HAP-1 (cell line): ENCODE data around the gene TBC1D22A.
"Not testable (repeated sequence)": the region's sequence is repeated elsewhere in the genome, so short reads cannot be mapped to it uniquely, and the experiment has no call there.

ENCODE experiments used
- DNase-seq, 2 experiments: peaks; one replicate each; pipeline ENCODE4 v3.0.0-alpha.2; 2016 to 2020; ENCODE audit warnings: low spot score in 2 of 2
- H3K27me3 ChIP-seq: fragments of 250-450 bp; sonication (Bioruptor Pico); 2 replicates; pipeline ENCODE4 v1.5.1; 2020; ENCODE audit warnings: low read depth, mild to moderate bottlenecking, moderate library complexity
- H3K36me3 ChIP-seq: fragments of 250-450 bp; sonication (Bioruptor Pico); replicated peaks from 2 replicates; pipeline ENCODE4 v1.5.1; 2020; ENCODE audit warnings: mild to moderate bottlenecking
- H3K4me1 ChIP-seq: fragments of 250-450 bp; sonication (Bioruptor Pico); 2 replicates; pipeline ENCODE4 v1.5.1; 2020; ENCODE audit warnings: mild to moderate bottlenecking
- H3K4me3 ChIP-seq: fragments of 250-450 bp; sonication (Bioruptor Pico); 2 replicates; pipeline ENCODE4 v1.5.1; 2020; ENCODE audit warnings: mild to moderate bottlenecking, moderate library complexity
- H3K9me3 ChIP-seq: fragments of 250-450 bp; sonication (Bioruptor Pico); 2 replicates; pipeline ENCODE4 v1.5.1; 2020; ENCODE audit warnings: mild to moderate bottlenecking, moderate library complexity
- in situ Hi-C: fragments of 300-500 bp; cut with MboI; formaldehyde crosslinking; loops from 3 replicates; pipeline ENCODE4 v1.14.3; 2020; ENCODE audit warnings: low sequenced_read_pairs, inconsistent platforms, mixed read lengths

Gene TBC1D22A

DNA sequence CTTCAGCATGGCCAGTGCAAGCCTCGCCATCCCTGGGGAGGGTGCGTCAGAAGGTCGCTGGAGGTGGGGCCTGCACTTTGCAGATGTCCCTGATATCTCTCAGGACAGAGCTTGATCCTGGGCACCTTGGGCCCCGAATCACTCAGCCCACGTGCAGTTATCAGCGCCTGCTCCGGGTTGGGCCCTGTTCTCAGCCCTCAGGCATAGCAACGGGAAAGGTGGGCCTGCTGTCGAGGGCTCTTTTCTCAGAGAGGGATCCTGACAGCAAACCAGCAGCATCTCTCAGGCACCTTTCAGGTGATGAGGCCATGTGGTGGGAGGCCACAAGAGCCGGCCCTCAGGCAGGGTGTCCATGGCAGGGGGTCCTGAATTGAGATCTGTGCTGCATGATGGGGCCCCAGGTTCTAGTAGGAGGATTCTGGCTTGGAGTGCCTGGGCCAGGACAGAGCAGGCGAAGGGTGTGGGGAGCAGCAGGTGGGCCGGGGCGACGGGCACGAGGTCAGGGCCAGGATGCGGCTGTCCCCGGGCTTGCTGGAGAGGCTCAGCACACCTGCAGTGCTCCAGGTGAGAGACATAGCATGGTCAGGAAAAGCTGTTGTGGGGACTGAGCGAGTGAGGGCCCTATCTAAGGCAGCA lies 280.5 kb downstream of the TBC1D22A start:
- Histone ChIP-seq H3K4me1 (no peaks in the 10 kb centered on the region), H3K27me3 (no peaks in the 10 kb centered on the region), H3K4me3 (no peak overlapping the region), H3K9me3 (no peaks in the 10 kb centered on the region), H3K36me3 (no peaks in the 10 kb centered on the region)
- DNase-seq = no peak
- in situ Hi-C loops = no loop called here

DNA sequence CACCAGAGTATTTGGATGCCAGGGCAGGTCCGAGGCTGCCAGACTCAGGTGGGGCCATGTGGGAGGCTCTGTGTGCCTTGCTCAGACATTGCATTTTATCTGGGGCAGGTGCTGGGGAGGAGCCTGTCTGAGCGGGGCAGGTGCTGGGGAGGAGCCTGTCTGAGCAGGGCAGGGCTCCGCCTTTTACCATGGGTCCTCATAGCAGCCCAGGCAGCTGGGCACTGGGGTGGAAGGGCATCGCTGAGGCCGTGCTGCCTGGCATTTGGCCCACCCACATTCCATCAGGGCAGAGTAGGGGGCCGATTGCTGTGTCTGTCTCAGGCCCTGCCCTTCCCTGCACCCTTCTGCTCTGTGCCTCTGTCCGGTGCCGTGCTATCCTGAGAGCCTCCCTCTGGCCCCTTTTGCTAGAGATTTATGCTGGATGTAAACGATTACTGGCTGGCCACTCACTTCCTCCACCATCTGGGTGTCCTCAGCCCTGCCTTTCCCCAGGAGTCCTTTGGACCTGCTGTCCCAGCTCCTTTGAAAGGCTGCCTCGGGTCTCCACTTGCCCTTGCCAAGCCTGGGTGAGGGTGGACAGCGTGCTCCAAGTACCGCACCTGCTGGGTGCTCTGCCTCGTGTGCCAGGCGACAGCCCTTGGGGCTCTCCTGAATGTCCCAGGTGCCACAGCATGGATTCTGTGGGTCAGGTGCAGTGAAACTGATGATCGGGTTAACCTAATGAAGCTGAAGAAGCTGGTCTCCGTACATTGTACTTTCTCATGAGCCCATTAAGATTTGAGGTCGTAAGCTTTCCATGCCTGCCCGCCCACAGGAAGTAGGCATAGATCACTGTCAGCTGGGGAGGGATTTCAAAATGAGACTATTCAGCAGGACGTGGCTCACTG lies 281.6 kb downstream of the TBC1D22A start:
- DNase-seq = no peak
- Histone ChIP-seq H3K9me3 (no peaks in the 10 kb centered on the region), H3K4me3 (no peak overlapping the region), H3K4me1 (no peaks in the 10 kb centered on the region), H3K36me3 (no peaks in the 10 kb centered on the region), H3K27me3 (no peaks in the 10 kb centered on the region)
- in situ Hi-C loops = no loop called here

DNA sequence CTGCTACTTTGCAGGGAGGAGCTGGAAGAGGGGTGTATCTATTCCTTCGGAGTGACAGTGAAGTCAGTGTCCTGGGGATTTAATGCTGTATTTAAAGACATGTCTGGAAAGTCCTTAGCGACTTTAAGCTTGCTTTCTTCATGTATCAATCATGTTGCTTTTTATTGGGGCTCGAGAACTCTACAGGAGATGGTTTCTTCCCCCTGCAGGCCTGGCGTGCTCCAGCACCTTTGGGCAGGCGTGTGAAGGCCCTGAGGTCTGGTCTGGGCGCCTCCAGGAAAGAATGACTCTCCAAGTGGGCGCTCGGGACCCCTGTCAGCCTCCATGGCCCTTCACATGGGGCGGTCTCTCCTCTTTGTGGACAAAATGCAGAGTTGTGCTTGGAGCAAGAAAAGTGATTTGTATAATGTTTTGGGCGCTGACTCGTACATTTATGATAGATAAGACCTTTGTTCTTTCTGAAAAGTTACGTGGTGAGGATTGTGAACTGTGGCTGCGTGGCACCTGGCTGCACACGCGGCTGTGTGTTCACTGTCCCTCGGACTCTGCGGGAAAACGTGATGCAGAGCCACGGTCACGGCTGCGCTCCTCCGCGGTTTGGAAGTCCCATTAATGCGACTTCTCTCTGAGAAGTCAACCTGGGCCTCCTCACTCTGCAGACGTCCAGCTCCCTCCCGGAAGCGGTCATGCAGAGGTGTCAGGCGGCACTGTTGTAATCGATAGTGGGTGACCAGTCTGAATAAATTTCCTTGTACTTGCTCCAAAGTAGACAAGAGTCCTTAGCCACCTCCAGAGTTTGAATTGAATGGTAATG lies 282.5 kb downstream of the TBC1D22A start:
- no peaks in the 10 kb centered on the region for H3K9me3 ChIP-seq
- no peak for DNase-seq

DNA sequence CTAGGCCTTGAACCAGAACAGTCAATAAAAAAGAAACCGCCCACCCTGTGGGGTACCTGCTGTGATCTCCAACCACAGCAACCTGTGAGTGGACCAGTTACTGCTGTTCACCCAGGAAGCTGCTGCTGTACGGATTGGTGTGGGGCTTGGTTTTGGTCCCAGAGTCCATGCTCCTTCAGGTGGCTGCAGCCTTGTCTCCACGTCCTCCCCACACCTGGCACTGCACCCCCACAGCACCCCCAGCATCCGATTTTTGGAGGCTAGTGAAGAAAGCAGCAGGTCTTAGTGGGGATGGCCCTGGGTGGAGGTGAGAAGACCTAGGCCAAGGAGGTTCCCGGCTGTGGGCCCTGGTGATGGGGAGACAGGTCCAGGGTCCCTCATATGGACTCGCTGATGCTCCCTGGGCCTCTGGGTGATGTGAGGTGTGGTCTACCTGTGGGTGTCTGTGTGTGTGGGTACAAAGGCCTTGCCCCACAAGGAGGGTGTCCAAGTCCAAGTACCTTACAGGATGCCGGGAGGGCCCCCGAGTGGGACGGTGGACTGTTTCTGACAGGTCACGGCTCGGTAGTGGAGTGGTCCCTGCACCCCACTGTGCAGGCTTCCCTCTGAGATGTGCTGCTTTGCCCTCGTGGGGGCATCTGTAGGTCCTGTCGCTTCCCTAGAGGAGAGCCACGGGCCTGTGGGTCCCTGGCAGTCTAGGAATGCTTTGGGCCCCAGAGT lies 283.4 kb downstream of the TBC1D22A start:
- no peaks in the 10 kb centered on the region for H3K27me3 ChIP-seq
- in situ Hi-C loops = no loop called here
- H3K36me3 ChIP-seq = no peaks in the 10 kb centered on the region
- H3K4me1 ChIP-seq = no peaks in the 10 kb centered on the region
- H3K4me3 ChIP-seq = no peak overlapping the region
- DNase-seq = no peak
- H3K9me3 ChIP-seq = no peaks in the 10 kb centered on the region

More for the DNA sequence above, 282.5 kb downstream of the TBC1D22A start:
- Histone ChIP-seq H3K36me3 (no peaks in the 10 kb centered on the region), H3K4me1 (no peaks in the 10 kb centered on the region), H3K27me3 (no peaks in the 10 kb centered on the region), H3K4me3 (no peak overlapping the region)
- in situ Hi-C loops = no loop called here

DNA sequence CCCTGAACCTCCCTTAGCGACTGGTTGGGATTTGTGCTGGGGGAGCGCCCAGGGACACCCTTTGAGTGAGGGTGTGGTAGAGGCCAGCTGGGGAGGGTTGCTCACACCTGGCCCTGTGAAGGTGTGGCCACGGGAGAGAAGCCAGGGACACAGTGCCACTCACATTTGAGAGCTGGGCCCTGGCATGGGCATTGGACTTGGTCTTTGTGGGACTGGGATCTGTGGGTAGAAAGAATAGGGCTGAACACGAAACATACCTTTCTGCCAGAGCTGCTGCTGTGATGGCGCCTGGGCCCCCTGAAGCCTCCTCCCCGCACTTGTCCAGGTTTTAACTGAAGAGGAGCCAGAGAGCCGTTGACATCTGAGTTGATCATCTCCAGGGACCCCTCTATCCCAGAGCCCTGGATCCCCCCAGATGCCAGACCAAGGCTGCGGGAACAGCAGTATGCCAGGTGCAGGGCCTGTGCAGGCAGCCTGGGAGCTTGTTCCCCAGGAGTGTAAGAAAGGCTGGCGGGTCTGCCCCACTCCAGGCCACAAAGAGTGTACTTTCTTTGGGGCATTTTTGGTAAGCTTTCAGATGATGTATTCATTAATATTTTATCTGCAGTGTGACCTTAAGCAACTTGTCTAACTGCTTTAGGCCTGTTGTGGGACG lies 284.1 kb downstream of the TBC1D22A start:
- Histone ChIP-seq H3K4me1 (no peaks in the 10 kb centered on the region), H3K9me3 (no peaks in the 10 kb centered on the region), H3K4me3 (no peak overlapping the region), H3K27me3 (no peaks in the 10 kb centered on the region), H3K36me3 (no peaks in the 10 kb centered on the region)
- in situ Hi-C loops = no loop called here
- DNase-seq = no peak

DNA sequence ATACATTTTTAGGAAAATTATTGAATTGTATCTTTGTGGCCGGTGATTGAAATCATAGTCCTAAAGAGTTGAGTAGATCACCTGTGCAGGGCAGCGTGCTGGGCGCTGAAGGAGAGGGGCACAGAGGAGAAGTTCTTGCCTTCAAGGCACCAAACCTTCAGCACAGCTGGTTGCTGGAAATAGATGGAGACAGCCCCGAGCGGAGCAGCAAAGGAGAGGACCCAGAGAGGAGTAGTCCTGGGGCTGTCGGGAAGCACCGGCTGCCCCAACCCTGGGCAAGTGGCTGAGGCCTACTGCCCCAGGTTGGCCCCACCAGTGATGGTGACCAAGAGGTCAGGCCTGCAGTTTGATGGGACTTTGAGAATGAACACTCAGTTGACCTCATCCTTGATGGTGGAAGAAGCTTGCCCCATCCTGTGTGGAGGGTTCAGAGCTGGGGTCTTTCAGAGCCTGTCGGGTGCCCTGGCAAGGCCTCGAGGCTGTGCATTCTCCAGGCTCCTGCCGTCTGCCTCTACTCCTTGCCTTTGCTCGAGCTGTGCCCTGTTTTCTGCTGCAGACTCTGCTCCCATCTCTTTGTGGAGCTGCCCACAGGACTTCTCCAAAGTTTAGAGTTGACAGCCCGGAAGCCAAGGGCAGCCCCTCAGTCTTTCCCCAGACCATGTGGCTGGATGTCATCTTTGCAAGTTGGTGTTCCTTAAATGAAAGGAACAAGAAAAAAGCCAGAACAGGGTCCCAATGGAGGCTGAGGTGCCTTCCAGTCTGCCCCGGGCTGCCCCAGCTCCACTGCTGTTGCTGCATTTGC lies 285.1 kb downstream of the TBC1D22A start:
- Histone ChIP-seq H3K9me3 (no peaks in the 10 kb centered on the region), H3K36me3 (no peaks in the 10 kb centered on the region), H3K27me3 (no peaks in the 10 kb centered on the region), H3K4me1 (no peaks in the 10 kb centered on the region), H3K4me3 (no peak overlapping the region)
- no peak for DNase-seq
- in situ Hi-C loops = no loop called here

DNA sequence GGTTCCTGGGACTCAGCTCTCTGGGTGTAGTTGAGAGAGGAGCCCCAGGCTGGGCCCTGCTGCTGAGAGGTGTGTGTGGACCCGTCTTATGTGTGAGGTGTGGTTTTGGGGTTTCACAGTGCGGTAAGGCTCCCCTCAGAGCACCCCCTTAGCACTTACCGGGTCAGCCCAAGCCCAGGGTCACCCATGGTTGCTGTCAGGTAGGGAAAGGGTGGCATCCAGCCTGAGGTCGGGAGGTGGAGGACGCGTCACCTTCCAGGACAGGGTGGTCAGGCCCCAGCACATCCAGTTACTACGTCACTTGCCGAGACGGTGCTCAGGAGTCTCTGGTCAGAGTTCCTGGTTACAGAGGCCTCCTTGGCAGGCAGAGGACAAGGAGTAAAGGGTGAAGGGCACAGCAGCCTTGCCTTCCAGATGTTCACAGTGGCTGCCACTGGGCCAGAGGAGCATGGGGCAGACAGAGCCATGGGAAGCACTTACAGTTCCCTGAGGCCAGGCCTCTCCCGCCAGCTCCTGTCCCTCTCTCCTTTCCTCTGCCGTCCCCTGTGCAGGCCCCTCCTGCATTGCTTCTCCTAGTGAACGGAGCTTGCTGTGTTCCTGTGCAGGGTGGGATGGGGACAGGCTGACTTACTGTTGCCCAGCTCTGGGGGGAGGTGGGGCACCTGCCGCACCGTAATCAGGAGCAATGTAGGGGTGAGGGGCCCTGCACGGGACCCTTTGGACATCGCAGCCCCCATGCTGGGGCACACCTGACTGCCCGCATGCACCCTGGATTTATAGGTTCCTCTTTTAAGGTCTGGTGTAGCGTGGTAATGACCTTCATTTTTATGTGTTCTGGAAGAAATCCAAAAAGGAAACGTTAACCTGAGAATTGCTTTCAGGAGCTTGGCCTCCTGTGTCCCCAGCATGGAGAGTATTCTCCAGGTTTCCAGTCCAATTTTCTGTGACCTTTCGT lies 285.9 kb downstream of the TBC1D22A start:
- no peak for DNase-seq
- in situ Hi-C loops = no loop called here
- Histone ChIP-seq H3K4me1 (no peaks in the 10 kb centered on the region), H3K27me3 (no peaks in the 10 kb centered on the region), H3K9me3 (no peaks in the 10 kb centered on the region), H3K4me3 (no peak overlapping the region), H3K36me3 (no peaks in the 10 kb centered on the region)

DNA sequence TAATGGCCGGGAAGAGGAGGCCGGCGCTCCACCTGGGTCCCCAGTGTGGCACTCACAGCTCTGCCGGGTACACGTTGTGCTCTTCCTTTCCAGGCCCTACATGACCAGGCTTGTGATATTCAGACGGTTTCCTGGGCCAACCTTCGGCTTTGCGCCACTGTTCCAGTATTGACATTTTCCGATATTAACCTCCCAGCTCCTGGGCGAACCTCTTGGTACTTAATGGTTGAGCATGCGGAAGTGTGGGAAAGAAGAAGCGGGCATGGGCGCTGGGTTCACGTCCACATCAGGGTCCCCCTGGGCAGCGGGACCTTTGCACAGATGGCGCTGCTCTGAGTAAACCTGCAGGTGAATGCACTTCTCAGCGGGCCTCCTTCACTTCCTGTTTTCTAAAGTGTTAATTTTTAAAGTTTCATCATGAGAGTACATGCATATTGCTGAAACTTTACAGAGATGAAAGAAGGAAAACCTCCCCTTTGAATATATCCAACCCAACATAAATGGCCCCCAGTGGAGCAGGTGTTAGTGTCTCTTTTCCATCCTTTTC lies 286.7 kb downstream of the TBC1D22A start:
- in situ Hi-C loops = no loop called here
- H3K4me1 ChIP-seq = no peaks in the 10 kb centered on the region
- no peaks in the 10 kb centered on the region for H3K27me3 ChIP-seq
- H3K36me3 ChIP-seq = no peaks in the 10 kb centered on the region
- no peak for DNase-seq
- H3K4me3 ChIP-seq = no peak overlapping the region
- H3K9me3 ChIP-seq = no peaks in the 10 kb centered on the region

DNA sequence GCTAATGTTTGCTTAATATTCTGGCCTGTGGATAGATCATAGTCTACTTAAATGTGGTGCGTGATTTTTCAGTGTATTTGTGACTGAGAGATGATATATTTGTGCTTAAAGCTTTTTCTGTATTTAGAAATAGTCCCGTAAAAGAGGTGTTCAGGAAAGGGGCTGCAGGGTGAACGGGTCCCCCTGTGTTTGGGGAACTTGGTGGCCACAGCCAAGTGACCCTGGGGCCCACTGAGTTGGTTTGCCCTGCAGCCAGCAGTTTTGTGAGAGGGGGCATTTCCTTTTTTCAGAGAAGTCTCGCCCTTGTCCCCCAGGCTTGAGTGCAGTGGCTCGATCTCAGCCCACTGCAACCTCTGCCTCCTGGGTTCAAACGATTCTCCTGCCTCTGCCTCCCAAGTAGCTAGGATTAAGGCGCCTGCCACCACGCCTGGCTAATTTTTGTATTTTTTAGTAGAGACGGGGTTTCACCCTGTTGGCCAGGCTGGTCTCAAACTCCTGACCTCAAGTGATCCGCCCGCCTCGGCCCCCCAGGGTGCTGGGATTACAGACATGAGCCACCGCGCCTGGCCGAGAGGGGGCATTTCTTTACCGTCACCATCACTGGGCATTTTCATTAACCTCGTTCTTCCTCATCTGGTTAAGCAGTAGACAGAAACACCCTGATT lies 287.4 kb downstream of the TBC1D22A start:
- H3K4me3 ChIP-seq, H3K36me3 ChIP-seq, in situ Hi-C loops, H3K4me1 ChIP-seq, DNase-seq, H3K27me3 ChIP-seq, H3K9me3 ChIP-seq: not testable (repeated sequence)

DNA sequence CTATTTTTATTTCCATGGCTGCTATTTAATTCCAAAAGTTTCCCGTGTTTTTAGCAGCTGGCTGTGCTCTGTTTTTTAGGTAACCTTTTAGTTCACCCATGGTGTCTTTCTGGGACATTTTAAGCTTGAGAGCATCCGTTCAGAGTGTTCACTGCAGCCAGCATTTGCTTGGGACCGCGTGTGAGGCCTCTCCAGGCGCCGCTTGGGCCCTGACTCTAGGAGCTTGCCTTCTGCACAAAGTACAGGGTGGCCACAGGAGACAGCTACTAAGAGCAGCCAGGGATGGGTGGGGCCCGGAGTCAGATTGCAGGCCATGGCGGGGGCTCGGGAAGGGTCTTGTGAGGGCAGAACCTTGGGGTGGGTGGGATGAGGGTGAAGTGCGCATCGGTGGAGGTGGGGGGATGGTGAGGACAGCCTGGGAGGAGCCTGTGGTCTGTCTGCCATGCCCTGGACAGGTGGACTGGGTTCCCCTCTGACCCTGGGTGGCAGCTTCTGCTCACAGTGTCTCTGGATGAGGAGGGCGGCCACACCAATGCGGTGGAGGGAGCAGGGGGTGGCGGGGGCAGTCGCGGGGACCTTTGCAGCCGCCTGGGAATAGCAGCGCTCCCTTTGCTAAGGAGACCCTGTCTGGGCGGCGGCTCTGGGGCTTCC lies 288.1 kb downstream of the TBC1D22A start:
- in situ Hi-C loops = no loop called here
- no peak overlapping the region for H3K4me3 ChIP-seq
- H3K9me3 ChIP-seq = no peaks in the 10 kb centered on the region
- H3K27me3 ChIP-seq = no peaks in the 10 kb centered on the region
- no peaks in the 10 kb centered on the region for H3K36me3 ChIP-seq
- H3K4me1 ChIP-seq = no peaks in the 10 kb centered on the region
- no peak for DNase-seq
